ENCODE measurements around the gene PLXNC1.

Gene PLXNC1

DNA sequence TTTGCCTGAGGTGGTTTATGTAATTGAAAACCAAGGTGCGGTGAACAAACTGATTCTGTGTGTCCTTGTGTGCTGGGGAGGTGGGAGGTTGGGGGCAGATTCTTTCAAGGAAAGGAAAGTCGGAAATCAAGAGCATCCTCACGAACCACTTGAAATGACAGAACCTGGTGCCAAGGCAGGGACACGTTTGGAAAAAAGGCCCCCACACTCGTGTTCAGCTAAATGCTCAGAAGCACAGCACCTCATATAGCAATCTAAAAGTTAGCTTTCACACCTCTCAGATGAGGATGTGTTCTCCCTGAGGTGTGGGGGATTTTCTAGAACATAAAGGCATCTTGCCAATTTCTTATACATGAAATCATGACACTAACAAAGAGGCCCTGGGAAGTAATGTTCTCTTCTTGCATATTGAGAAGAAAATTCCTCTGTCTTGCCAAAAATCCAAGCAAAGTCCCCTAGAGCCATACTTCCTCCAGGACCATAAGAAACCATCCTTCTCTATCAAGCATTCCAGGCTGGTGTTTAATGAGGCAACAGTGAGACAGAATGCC is 119.6 kb downstream of the PLXNC1 start:
- Histone ChIP-seq H3K27ac (ENCODE audit: low read depth, low read length, poor library complexity, severe bottlenecking) (no peak overlapping the region), H3K4me1 (ENCODE audit: insufficient read depth, low read length, severe bottlenecking) (peaks cover 6% of the 10 kb centered on the region), H3K36me3 (ENCODE audit: insufficient read depth, low read length) (no peaks in the 10 kb centered on the region; the same call in 1 of the 2 replicates), H3K4me2 (ENCODE audit: low read length) (no peak overlapping the region), H3K9me2 (ENCODE audit: low read depth, low read length) (no peaks in the 10 kb centered on the region), H3K9ac (ENCODE audit: low read length) (no peak overlapping the region), H3K4me3 (ENCODE audit: low read depth, low read length, poor library complexity, severe bottlenecking) (no peak overlapping the region), H3K9me3 (ENCODE audit: low read length) (no peaks in the 10 kb centered on the region), H2AFZ (ENCODE audit: low read length) (no peak overlapping the region), H4K20me1 (ENCODE audit: insufficient read depth, low read length) (no peaks in the 10 kb centered on the region), H3K79me2 (ENCODE audit: insufficient read depth, low read length) (no peaks in the 10 kb centered on the region), H3F3A (ENCODE audit: insufficient read depth, low read length) (no peaks in the 10 kb centered on the region), H3K27me3 (ENCODE audit: insufficient read depth, low read length) (no peaks in the 10 kb centered on the region)
- TF ChIP-seq EZH2 (IDR thresholded peaks at IDR 0.05; ENCODE audit: borderline replicate concordance, low read length), result no peak
- TF ChIP-seq, protein P1, sequence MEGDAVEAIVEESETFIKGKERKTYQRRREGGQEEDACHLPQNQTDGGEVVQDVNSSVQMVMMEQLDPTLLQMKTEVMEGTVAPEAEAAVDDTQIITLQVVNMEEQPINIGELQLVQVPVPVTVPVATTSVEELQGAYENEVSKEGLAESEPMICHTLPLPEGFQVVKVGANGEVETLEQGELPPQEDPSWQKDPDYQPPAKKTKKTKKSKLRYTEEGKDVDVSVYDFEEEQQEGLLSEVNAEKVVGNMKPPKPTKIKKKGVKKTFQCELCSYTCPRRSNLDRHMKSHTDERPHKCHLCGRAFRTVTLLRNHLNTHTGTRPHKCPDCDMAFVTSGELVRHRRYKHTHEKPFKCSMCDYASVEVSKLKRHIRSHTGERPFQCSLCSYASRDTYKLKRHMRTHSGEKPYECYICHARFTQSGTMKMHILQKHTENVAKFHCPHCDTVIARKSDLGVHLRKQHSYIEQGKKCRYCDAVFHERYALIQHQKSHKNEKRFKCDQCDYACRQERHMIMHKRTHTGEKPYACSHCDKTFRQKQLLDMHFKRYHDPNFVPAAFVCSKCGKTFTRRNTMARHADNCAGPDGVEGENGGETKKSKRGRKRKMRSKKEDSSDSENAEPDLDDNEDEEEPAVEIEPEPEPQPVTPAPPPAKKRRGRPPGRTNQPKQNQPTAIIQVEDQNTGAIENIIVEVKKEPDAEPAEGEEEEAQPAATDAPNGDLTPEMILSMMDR (IDR thresholded peaks at IDR 0.05; ENCODE audit: low read length), result no peak

DNA sequence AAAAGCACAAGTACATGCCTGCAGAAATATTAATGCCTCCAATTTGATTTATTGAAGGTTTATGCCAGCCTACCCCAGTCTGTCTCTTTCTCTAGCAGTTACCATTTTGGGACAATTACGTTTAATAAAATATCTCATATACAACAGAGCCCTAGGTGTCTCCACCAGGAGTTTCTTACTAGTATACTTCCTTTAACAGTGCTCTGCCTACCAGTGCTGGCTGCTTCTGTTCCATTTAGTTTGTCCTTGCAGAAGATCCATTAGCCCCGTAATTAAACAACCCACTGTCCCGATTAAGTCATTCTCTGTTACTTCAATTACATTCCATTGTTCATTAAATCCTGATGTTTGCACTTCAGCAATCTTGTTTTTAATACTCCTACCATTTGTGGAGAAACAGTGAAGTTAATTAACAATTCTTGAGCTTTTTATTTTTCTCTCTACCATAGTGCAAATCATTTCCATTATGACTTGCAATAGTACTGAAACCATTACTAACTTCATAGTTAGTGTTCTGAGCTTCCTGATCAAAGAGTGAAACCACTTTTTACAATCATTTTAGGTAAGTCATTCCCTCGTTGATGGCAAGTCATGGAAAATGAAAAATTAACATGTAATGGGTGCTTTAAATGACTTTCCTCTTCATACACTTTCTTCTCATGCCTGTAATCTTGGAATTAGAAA is 121.1 kb downstream of the PLXNC1 start:
- no peak overlapping the region for H3K4me2 ChIP-seq (ENCODE audit: low read length)
- H3K36me3 ChIP-seq (ENCODE audit: insufficient read depth, low read length), result no peaks in the 10 kb centered on the region; the same call in 1 of the 2 replicates
- TF ChIP-seq, protein P1 (IDR thresholded peaks at IDR 0.05; ENCODE audit: low read length), result no peak
- TF ChIP-seq EZH2 (IDR thresholded peaks at IDR 0.05; ENCODE audit: borderline replicate concordance, low read length), result no peak
- no peaks in the 10 kb centered on the region for H3K79me2 ChIP-seq (ENCODE audit: insufficient read depth, low read length)
- no peak overlapping the region for H3K4me3 ChIP-seq (ENCODE audit: low read depth, low read length, poor library complexity, severe bottlenecking)
- H3K27ac ChIP-seq (ENCODE audit: low read depth, low read length, poor library complexity, severe bottlenecking), result no peak overlapping the region
- H4K20me1 ChIP-seq (ENCODE audit: insufficient read depth, low read length), result no peaks in the 10 kb centered on the region
- H3K27me3 ChIP-seq (ENCODE audit: insufficient read depth, low read length), result no peaks in the 10 kb centered on the region
- H3K9ac ChIP-seq (ENCODE audit: low read length), result no peak overlapping the region
- no peaks in the 10 kb centered on the region for H3K9me3 ChIP-seq (ENCODE audit: low read length)
- no peaks in the 10 kb centered on the region for H3K9me2 ChIP-seq (ENCODE audit: low read depth, low read length)
- no peak overlapping the region for H2AFZ ChIP-seq (ENCODE audit: low read length)
- no peaks in the 10 kb centered on the region for H3K4me1 ChIP-seq (ENCODE audit: insufficient read depth, low read length, severe bottlenecking)
- no peaks in the 10 kb centered on the region for H3F3A ChIP-seq (ENCODE audit: insufficient read depth, low read length)

DNA sequence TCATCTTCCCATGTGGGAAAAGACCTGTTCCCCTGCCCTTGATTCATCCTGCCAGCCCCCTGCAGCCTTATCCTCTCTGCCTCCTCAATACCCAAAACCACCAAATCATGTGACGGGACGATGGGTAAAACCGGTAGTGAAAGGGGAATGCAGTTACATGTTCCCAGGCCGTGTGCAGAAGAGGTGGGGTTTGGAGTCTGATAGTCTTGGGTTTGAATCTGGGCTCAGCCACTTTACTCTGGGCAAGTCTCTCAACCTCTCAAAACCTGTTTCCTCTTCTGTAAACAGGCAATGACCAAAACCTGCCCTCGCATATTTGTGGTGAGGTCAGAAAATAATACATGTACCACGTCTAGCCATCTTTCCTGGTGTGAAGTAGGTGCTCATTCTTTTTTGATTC is 123.0 kb downstream of the PLXNC1 start:
- Histone ChIP-seq H3K9ac (ENCODE audit: low read length) (no peak overlapping the region), H3K4me3 (ENCODE audit: low read depth, low read length, poor library complexity, severe bottlenecking) (no peak overlapping the region), H4K20me1 (ENCODE audit: insufficient read depth, low read length) (no peaks in the 10 kb centered on the region), H3K4me2 (ENCODE audit: low read length) (no peak overlapping the region), H3K79me2 (ENCODE audit: insufficient read depth, low read length) (no peaks in the 10 kb centered on the region), H3K9me3 (ENCODE audit: low read length) (no peaks in the 10 kb centered on the region), H3F3A (ENCODE audit: insufficient read depth, low read length) (no peaks in the 10 kb centered on the region), H3K9me2 (ENCODE audit: low read depth, low read length) (no peaks in the 10 kb centered on the region), H3K4me1 (ENCODE audit: insufficient read depth, low read length, severe bottlenecking) (no peaks in the 10 kb centered on the region), H3K27ac (ENCODE audit: low read depth, low read length, poor library complexity, severe bottlenecking) (no peak overlapping the region), H3K27me3 (ENCODE audit: insufficient read depth, low read length) (no peaks in the 10 kb centered on the region), H3K36me3 (ENCODE audit: insufficient read depth, low read length) (no peaks in the 10 kb centered on the region; the same call in 1 of the 2 replicates), H2AFZ (ENCODE audit: low read length) (no peak overlapping the region)
- no peak for TF ChIP-seq EZH2 (IDR thresholded peaks at IDR 0.05; ENCODE audit: borderline replicate concordance, low read length)
- TF ChIP-seq, protein P1 (IDR thresholded peaks at IDR 0.05; ENCODE audit: low read length), result no peak

Data from OCI-LY1 (cell line).